Heart left ventricle (tissue), 16 donors: Measurements from ENCODE around the gene SCAMP1. TPM values are rescaled to one million over a fixed set of nuclear protein-coding genes. Genes with fewer than 3 reads are reported as not detected.

Experiments used
- ATAC-seq, 4 donors: fragments of 200-7000 bp; cut with Tn5 transposase; one replicate each; pipeline ENCODE4 v1.9.1; 2020 to 2022; ENCODE audit warnings: moderate library complexity in 4 of 4, mild to moderate bottlenecking in 3 of 4, moderate number of reproducible peaks in 1 of 4
- DNase-seq, 5 donors: peaks; one replicate each; pipeline ENCODE4 v3.0.0-alpha.2; 2020
- H3K27ac ChIP-seq, 12 donors: fragments of 200-600 bp; sonication (generic) in 4 of 12; one replicate each; pipeline versions ENCODE4 v1.5.0 to v1.8.0; 2016 to 2022; ENCODE audit warnings: mild to moderate bottlenecking in 2 of 12
- H3K27me3 ChIP-seq, 9 donors: fragments of 200-600 bp; sonication (generic) in 2 of 9; one replicate each; pipeline versions ENCODE4 v1.5.1 to v1.8.0; 2016 to 2022; ENCODE audit warnings: mild to moderate bottlenecking in 3 of 9
- H3K36me3 ChIP-seq, 9 donors: fragments of 200-600 bp; sonication (generic) in 2 of 9; one replicate each; pipeline versions ENCODE4 v1.5.0 to v1.8.0; 2018 to 2022; ENCODE audit warnings: mild to moderate bottlenecking in 2 of 9
- H3K4me1 ChIP-seq, 12 donors: fragments of 200-600 bp; sonication (generic) in 4 of 12; one replicate each; pipeline versions ENCODE4 v1.5.0 to v1.8.0; 2016 to 2022; ENCODE audit warnings: mild to moderate bottlenecking in 3 of 12
- H3K4me3 ChIP-seq, 12 donors: fragments of 200-600 bp; sonication (generic) in 4 of 12; one replicate each; pipeline versions ENCODE4 v1.5.0 to v1.8.0; 2017 to 2022; ENCODE audit warnings: mild to moderate bottlenecking in 9 of 12, moderate library complexity in 4 of 12
- H3K9me3 ChIP-seq, 12 donors: fragments of 200-600 bp; sonication (generic) in 4 of 12; one replicate each; pipeline versions ENCODE4 v1.5.0 to v1.8.0; 2016 to 2022; ENCODE audit warnings: mild to moderate bottlenecking in 1 of 12
- POLR2A ChIP-seq, 2 donors: fragments of 450-650 bp; IDR thresholded peaks; one replicate each; pipeline ENCODE4 v1.6.1; 2017; ENCODE audit warnings: antibody characterized with exemption in 2 of 2, mild to moderate bottlenecking in 2 of 2, moderate library complexity in 2 of 2
- WGBS, 4 donors: extraction: QIAGEN DNeasy Blood & Tissue Kit in 2 of 4; methylation state at CpG; one replicate each; pipeline versions ENCODE4 v1.1.5 to v1.1.7; 2013 to 2018; 5-methylcytosine and 5-hydroxymethylcytosine counted together
- intact Hi-C, 10 donors: fragments of 100-400 bp; cut with DNase I; formaldehyde crosslinking; loops; one replicate each; pipeline versions ENCODE4 v1.11.1 to v1.14.2; 2022
- polyA plus RNA-seq, 2 donors: library from polyadenylated mRNA; stranded (reverse); fragments of 200-250 nt; gene quantifications; one replicate each; pipeline ENCODE4 v1.2.3, GENCODE V29; 2013
- total RNA-seq, 9 donors: library from RNA; depleted of rRNA in 2 of 9; stranded (reverse); fragments of >200 nt in 2 of 9; fragmentation: NEBNext Ultra II Directional in 3 of 9; extraction: Animal tissue kit (Norgen Biotek cat#: 25700) in 3 of 9; gene quantifications; one replicate each; pipeline versions ENCODE4 v1.1.0 to v1.2.4, GENCODE V29; 2016 to 2023
- TF ChIP-seq, protein P1 (sequence below), 12 donors: fragments of 200-600 bp; sonication (generic) in 4 of 12; IDR thresholded peaks; one replicate each; pipeline versions ENCODE4 v1.5.0 to v1.8.0; 2018 to 2022; ENCODE audit warnings: antibody characterized with exemption in 12 of 12, mild to moderate bottlenecking in 5 of 12
- donor health status: ischemic (EF 13 %, LVEDD 7.1; RV severe dilation, severe dysfunction).
- donor health status: healthy with polysubstance abuse.
- donor health status: DM: no; HTN: yes; CAD: no.
- donor health status: DM: no; HTN: no; CAD: no.
- donor health status: ischemic (EF 25% LVEDD 6.9; RV normal size, moderate dysfunction).
- donor health status: ischemic (EF 25% LVEDD 5.7; RV mildly dilated, moderate dysfunction).
- donor health status: healthy.
- donor health status: DM: yes; HTN: yes; CAD: no.
- donor health status: ischemic (EF 35%, LVEDD 5.7; RV mildly dilated, moderate dysfunction).
- donor health status: nonischemic (EF 11% LVEDD 7.7; RV severe dilation, severe dysfunction).
- donor health status: DM: yes; HTN: yes; CAD: no.
- donor health status: PGD.
- donor health status: ischemic (EF 29% LVEDD 5.4; RV normal size, mild dysfunction).
- donor health status: nonischemic (EF 23%, LVEDD 6.1; RV moderate dilation, normal function).

The SCAMP1 gene
- total and polyA plus RNA-seq, 11 donors, result 6.9 to 40.6 (median 33.7) TPM

DNA sequence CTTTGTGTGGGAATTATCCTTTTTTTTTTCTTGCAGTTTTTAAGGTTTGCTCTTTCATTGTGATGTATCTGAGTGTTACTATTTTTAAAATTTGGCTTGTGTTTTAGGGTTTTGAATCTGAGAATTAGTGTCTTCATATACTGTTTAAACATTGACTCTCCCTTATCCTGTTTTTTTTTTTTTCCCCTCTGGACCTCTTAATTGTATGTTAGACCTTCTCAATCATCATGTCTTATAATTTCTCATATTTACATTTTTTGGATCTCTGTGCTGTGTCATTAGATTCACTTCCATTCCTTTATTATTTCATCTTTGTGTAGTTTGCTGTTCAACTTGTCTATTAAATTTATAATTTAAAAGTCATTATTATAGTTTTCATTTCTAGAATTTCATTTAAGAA, 47.0 kb downstream of the SCAMP1 start:
- H3K36me3 ChIP-seq, result no peaks in the 10 kb centered on the region
- peaks cover 0 to 17% (median 0%) of the 10 kb centered on the region in 12 donors for H3K4me1 ChIP-seq
- DNase-seq, result no peak
- TF ChIP-seq, protein P1, sequence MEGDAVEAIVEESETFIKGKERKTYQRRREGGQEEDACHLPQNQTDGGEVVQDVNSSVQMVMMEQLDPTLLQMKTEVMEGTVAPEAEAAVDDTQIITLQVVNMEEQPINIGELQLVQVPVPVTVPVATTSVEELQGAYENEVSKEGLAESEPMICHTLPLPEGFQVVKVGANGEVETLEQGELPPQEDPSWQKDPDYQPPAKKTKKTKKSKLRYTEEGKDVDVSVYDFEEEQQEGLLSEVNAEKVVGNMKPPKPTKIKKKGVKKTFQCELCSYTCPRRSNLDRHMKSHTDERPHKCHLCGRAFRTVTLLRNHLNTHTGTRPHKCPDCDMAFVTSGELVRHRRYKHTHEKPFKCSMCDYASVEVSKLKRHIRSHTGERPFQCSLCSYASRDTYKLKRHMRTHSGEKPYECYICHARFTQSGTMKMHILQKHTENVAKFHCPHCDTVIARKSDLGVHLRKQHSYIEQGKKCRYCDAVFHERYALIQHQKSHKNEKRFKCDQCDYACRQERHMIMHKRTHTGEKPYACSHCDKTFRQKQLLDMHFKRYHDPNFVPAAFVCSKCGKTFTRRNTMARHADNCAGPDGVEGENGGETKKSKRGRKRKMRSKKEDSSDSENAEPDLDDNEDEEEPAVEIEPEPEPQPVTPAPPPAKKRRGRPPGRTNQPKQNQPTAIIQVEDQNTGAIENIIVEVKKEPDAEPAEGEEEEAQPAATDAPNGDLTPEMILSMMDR (IDR thresholded peaks at IDR 0.05), result no peak
- TF ChIP-seq POLR2A (IDR thresholded peaks at IDR 0.05), result no peak
- no peaks in the 10 kb centered on the region for H3K27me3 ChIP-seq
- no peak overlapping the region for H3K27ac ChIP-seq
- peaks cover 0 to 2% (median 0%) of the 10 kb centered on the region in 12 donors for H3K9me3 ChIP-seq
- intact Hi-C loops, result no loop called here
- H3K4me3 ChIP-seq, result no peak overlapping the region
- no peak for ATAC-seq

DNA sequence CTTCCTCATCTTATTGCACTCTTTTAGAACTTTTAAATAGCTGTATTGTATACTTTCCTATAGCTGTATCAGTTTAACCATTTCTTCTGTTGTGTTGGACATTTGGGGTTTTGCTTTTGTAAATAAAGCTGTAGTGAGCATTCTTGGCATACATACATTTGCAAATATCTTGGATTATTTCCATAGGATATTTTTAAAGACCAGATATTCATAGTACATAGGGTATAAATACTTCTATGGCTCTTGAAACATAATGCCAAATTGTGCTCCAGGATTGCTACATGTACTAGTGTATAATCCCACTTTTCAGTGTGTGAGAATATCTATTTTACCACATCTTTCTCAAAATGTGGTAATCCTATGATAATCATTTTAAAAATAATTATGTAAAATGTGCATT, 51.2 kb downstream of the SCAMP1 start:
- no peak for TF ChIP-seq POLR2A (IDR thresholded peaks at IDR 0.05)
- TF ChIP-seq, protein P1 (IDR thresholded peaks at IDR 0.05), result no peak
- ATAC-seq (no peak), DNase-seq (no peak)
- H3K4me1 ChIP-seq, result peaks cover 0 to 12% (median 0%) of the 10 kb centered on the region in 12 donors
- no peak overlapping the region for H3K27ac ChIP-seq
- H3K9me3 ChIP-seq, result peaks cover 0 to 2% (median 0%) of the 10 kb centered on the region in 12 donors
- H3K36me3 ChIP-seq, result peaks cover 0 to 14% (median 4%) of the 10 kb centered on the region in 9 donors
- no peaks in the 10 kb centered on the region for H3K27me3 ChIP-seq
- intact Hi-C loops, result no loop called here
- no peak overlapping the region for H3K4me3 ChIP-seq

DNA sequence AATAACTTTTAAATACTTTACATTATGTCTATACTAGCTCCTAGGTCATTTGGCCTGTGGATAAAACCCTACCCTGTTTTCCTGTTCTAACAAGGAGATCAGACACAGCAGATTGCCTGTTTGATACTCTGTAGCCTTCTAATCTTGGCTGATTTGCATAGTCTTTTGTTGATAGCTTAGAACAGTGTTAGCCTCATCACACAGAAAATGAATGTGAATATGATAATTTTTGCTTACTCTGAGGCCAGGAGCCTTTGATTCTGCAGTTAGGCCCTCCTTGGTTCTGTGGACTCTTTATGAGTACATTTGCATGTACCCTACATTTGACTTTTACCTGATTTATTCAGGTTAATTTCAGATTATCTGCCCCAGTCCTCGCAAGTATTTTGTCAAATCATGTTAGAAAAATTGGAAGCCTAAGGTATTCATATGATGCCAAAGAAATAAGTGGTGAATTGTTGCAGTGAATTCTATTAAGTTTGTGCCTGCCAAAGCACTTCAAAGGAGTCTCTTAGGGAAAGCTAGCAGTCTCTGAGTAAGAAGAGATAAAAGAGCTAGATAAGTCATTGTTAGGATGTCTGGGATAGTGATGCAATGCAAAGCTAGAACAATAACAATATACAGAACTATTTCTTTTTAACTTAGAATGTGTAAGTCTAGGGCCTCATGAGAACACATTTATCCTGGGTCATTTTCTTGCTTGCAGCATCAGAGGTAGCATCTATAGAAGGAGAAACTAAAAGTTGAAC, 56.4 kb downstream of the SCAMP1 start:
- ATAC-seq (no peak), DNase-seq (no peak)
- Histone ChIP-seq H3K36me3 (peaks cover 0 to 63% (median 38%) of the 10 kb centered on the region in 9 donors), H3K9me3 (no peaks in the 10 kb centered on the region), H3K4me3 (no peak overlapping the region), H3K4me1 (peaks cover 0 to 5% (median 0%) of the 10 kb centered on the region in 12 donors), H3K27me3 (no peaks in the 10 kb centered on the region), H3K27ac (no peak overlapping the region)
- TF ChIP-seq, protein P1 (IDR thresholded peaks at IDR 0.05), result no peak
- TF ChIP-seq POLR2A (IDR thresholded peaks at IDR 0.05), result no peak
- 62 to 92% (median 82%) methylated on average over 1 of the region's 1 CpG for WGBS, 4 donors
- intact Hi-C loops, result no loop called here

DNA sequence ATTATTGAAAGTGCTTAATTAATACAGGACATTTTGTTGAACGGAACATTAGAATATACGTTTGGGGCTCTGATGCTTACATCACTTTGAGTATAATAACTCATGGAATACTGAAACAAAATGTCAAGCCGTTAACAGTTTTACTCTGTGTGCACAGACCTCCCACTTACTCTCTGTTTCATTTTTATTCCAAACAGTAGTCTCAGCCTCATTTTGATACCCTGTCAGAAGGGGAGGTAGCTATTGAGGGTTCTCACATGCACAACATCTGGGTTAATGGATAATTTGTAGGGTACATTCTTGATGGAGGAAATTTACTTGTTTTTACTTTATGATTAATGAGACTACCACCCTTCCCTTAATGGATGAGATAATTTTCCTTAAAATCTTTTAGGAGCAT, 59.0 kb downstream of the SCAMP1 start:
- Histone ChIP-seq H3K9me3 (no peaks in the 10 kb centered on the region), H3K27me3 (no peaks in the 10 kb centered on the region), H3K4me1 (no peaks in the 10 kb centered on the region), H3K36me3 (peaks cover 0 to 79% (median 42%) of the 10 kb centered on the region in 9 donors), H3K4me3 (no peak overlapping the region), H3K27ac (no peak overlapping the region)
- WGBS, 4 donors, result 82 to 92% (median 88%) methylated on average over 3 of the region's 3 CpGs
- DNase-seq (no peak), ATAC-seq (no peak)
- no peak for TF ChIP-seq POLR2A (IDR thresholded peaks at IDR 0.05)
- TF ChIP-seq, protein P1 (IDR thresholded peaks at IDR 0.05), result no peak
- intact Hi-C loops, result no loop called here
